ENCODE measurements around the gene SLC44A1.

SLC44A1 gene

DNA sequence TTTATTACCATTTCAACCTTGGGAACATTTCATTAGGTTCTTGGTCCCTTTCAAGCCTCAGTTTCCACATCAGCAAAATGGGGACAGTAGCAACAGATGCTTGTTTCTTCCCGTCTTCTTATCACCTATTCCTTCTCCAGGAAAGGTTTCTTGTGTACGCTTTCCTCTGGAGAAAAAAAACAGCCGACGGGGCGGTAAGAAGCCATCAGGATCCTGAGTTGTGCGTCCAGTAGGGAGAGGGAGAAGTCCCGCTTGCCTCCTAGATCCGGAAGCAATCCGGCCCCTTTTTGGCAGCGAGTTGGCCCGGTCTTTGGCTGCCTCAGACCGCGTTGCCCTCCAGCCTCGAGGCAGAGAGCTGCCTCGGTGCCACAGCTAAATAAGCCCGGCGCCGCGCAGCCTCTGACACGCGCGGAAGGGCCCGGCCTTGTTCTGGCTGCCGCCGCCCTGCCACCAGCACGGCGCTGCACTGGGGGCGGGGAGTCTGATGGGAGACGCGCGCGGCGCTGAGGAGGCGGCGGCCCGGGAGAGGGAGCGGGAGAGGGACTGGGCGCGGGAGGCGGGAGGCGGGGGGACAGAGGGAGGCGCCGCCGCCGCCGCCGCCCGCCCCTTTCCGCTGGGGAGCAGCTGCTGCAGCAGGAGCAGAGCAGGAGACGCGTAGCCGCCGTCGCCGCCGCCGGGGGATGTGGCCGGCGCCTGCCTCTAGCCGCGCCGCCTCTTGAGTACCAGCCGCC, at the start of gene SLC44A1:
Gene SLC44A1, plus strand, starts transcription at position 649 of the 731 bp plus-strand sequence. CDS start 218 bp downstream, outside the sequence.
- peak; percentile 92 for DNase-seq (ENCODE audit: low spot score)

DNA sequence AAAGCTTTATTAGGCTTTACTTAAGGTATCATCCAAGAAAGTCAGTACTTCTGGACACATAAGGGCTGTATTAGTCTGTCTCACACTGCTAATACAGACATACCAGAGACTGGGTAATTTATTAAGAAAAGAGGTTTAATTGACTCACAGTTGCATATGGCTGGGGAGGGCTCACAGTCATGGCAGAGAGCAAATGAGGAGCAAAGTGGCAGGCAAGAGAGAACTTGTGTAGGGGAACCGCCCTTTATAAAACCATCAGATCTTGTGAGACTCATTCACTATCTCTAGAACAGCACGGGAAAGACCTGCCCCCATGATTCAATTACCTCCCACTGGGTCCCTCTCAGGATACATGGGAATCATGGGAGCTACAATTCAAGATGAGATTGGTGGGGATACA, 49.2 kb upstream of the SLC44A1 start:
- no peak for DNase-seq (ENCODE audit: low spot score)

DNA sequence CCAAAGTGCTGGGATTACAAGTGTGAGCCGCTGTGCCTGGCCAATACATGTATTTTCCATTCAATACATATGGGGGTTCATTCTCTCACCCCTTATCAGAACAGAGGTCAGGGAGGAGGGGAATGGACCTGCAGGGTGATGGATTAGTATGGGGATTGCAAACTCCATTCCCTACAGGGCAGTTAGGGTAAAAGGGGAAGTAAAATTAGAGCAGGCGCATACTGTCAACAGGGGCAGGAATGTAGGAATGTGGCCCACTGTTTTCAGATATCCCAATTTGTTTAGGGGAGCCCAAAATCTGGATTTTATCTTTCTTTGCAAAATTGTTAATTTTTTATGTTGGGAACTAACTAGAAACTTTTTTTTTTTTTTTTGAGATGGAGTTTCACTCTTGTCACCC, 46.4 kb upstream of the SLC44A1 start:
- no peak for DNase-seq (ENCODE audit: low spot score)

DNA sequence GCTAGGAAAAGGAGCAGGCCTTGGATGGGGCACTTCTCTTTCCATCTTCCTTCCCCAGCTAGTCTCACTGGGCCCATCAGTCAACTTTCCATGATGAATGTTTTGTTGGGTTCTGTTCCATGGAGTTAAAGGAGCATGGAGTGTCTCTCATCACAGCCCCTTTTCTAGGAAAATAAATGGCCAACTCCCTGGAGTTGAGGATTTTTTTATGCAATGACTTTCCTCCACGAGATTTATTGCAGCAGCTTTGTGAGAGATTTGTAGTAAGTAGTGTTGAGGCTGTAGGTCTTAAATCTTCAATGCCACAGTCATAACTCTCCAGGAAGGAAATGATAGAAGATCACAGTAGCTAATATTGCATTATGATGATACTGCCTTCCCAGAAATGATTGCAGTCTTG, 45.6 kb upstream of the SLC44A1 start:
- no peak for DNase-seq (ENCODE audit: low spot score)

DNA sequence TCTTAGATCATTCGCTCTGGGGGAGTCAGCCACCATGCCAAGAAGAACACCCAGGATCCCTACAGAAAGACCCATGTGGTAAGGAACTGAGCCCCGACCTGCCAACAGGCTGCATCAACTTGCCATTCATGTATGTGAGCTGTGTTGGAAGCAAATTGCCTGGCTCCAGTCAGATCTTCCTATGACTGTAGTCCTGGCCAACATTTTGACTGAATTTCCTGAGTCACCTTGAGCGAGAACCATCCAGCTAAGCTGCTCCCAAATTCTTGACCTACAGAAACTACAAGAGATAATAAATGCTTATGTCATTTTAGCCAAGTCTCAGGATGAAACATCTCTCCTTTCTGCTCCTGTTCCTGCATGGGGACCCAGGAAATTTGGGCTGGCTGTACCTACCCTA, 40.0 kb upstream of the SLC44A1 start:
- peak; percentile 54 for DNase-seq (ENCODE audit: low spot score)

DNA sequence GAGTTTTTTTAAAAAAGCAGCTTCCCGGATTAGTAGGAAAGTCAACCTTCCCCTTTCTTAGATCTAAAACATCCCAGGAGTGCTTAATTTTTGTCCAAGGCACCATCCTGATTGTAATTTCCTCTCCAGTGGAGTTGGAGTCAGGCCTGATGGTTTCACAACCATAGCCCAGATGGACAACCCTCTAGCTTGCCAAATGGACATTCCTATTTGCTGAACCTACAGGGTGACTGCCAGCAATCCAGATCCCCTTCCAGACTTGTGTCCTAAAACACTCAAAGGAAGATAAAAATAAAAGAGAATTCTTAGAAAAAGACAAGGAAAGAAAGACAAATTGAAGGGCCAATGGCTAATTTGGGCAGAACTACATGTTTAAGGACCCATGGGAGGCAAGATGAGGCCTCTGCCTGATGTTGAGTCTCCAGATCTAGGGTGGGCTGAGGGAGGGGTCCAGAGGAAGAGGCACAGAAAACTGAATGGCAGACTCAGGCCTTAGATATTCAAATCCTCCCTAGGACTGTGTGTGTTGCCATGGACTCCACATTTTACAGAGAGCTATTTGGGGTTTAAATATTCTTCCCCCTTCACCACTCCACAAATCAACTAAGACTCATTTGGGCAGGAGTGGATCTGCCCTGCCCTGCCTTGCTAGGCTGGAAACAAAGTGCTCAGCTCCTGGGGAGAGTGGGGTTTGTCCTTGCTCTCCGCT, 38.5 kb upstream of the SLC44A1 start:
- peak; percentile 98 for DNase-seq (ENCODE audit: low spot score)

DNA sequence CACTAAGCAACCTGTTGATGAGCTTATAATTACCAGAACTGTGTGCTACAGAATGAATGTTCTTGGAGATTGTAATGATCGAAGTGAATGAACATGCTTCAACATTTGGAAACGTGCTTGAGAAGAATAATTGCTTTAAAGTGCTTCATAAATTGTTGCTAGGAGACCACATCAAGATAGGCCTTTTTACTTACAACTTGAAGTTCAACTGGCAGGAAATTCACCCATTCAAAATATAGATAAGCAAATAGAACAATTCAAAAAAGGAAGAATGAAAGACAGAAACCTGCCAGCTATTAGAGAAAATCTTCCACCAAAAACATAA, 38.0 kb upstream of the SLC44A1 start:
- DNase-seq (ENCODE audit: low spot score), result no peak

DNA sequence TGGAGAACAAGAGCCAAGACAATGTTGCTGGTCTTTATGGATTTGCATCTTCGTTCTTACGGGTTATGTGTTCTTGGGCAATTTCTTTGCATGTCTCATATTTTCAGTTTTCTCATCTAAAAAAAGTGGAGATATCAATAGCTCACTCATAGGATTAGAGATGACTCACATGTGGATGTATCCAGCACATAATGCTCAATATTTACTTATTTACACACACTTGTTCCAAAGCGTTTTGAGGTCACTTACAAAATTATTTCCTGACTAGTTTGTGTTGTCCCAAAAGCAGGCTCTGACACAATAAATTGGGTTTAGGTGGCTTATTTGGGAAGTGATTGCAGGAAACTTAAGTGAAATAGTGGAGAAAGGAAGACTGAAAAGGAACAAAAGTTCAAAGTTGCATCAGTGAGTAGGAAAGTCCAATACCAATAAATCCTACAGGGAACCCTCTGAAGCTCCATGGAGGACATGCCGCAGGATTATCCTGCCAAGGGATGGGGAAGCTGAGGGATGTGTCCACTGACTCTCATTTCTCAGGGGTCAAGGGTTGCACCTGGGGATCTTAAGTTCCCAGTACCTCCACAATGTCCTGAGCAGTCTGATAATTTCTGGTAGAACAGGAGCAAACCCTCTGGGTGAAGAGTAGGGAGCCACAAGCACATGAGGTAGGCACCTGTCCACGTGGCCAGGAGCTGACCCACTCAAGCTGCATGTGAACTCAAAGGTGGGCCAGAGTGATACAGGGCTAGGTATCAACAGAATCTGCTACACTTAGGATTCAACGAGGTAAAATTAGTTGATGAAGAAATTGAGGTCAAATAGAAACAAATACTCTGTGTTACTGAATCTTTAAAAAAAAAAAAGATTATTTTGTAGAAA, 37.4 kb upstream of the SLC44A1 start:
- no peak for DNase-seq (ENCODE audit: low spot score)

DNA sequence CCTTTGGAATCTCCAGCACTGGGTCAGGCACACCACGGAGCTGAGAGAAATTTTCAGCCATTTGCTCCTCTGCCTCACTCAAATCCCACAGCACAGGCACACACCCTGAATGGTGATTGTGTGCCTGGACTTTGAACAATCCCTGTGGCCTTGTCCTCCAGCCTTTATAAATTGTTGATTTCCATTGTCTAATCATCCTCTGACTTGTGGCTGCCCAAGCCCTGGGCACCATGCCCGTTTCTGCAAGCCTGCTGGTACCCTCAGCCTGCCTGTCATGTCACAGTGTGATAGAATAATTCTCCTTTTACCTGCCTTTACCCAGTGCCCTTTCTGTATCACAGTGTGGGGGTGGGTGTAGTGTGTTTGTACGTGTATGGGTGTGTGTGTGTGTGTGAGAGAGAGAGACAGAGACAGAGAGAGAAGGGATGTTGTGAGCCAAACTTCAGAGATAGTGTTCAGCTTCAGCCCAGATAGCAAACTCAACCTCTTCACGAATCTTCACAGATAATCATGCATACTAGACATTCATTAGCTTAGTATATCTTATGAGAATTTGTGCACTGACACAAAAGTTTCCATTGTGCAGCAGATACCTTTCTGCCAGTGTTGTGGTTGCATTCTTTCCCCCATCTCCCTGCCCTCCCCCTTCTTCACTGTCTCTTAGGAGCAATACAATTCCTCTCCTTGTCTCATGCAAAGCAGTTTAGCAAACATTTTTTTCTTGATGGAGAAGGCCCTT, 27.8 kb upstream of the SLC44A1 start:
- DNase-seq (ENCODE audit: low spot score), result peak; percentile 65

DNA sequence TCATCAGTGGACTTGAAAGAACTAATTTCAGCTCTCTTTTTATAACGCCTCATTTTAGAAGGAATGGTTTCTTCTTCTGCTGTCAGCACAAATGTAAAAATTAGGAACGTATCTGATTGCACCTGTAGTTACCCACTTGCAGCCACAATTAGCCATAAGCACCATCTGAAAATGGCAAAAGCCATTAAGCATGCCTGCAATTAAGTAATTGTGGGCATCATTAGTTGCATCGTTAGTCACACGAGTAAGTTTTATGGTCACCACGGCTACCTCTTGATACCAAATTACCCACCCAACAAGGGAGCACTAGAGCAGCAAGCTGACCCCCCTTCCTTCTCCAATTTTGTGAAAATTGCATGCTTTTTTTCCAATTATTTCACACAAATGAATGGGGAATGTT, 25.8 kb upstream of the SLC44A1 start:
- DNase-seq (ENCODE audit: low spot score), result no peak

DNA sequence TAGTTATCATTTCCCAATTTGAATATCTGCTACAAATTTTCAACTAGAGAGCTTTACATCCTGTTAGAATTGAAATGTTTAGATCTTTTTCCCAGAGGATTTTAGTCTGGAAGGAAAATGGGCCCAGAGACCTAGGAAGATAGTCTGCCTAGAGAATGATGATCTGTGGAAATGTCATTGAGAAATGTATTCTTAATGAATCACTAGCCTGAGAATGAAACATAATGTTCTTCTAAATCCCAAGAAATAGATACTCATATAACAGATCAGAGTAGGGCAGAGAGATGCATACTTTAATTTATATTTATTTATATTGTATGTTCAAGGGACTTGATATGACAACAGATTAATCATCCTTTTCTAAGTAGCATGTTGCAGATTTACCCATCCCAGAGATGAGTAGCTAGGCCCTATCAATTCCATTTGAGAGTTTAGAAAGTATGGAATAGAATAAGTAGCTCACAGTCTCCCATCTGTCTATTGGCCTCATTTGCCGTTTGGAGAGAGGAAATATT, 25.1 kb upstream of the SLC44A1 start:
- no peak for DNase-seq (ENCODE audit: low spot score)

DNA sequence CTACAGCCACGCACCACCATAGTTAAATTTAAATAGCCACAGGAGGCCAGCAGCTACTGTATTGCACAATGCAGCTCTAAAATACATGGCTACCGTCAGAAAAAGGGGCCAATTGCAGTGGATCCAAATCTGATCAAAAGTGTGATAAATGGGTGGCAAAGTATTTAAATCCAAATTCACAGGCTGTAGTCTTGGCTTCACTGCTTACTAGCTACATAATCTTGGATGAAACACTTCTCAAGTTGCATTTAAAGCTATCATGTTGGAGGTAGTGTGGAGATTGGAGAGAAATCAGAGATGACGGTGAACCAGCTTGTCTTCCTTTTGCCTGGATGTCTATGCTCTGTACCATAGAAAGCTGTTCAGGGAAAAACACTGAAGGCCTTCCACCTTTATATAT, 24.0 kb upstream of the SLC44A1 start:
- DNase-seq (ENCODE audit: low spot score), result no peak

DNA sequence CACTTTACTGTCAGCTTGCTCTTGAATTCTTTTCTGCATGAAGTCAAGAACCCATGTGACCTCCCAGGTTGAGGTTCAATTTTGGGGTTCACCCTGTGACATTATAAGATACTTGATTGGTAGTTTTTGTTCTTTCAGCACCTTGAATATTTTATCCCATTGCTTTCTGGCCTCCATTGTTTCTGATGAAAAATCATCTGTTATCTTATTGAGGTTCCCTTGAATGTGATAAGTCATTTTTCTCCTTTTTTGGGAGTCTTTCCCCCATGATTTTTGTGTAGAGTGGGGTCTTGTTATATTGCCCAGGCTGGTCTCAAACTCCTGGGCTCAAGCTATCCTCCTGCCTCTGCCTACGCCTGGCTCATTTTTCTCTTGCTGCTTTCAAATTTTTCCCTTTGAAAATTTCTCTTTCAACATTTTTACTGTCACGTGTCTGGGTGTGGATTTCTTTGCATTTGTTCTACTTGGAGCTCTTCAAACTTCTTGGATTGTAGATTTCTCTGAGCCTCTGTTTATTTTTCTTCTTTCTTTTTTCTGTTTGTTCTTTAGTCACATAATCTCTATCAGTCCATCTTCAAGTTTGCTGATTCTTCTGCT, 20.8 kb upstream of the SLC44A1 start:
- no peak for DNase-seq (ENCODE audit: low spot score)

DNA sequence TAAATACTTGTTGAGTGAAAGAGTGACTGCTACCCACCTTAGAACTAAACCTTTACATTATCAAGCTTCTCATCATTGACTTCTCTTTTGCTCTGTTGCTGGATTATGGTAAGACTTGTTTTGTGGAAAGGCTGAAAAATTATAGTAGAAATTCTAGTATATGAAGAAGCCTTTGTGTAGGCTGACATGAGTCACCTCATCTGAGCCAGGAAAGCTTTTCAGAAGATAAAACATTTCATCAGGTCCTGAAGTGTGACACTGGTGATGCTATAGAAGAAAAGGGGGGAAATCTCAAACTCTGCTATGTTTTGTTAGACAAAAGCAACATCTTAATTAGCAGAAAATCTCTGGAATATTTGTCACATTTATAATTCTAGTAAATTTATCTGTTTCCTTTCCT, 18.4 kb upstream of the SLC44A1 start:
- no peak for DNase-seq (ENCODE audit: low spot score)

DNA sequence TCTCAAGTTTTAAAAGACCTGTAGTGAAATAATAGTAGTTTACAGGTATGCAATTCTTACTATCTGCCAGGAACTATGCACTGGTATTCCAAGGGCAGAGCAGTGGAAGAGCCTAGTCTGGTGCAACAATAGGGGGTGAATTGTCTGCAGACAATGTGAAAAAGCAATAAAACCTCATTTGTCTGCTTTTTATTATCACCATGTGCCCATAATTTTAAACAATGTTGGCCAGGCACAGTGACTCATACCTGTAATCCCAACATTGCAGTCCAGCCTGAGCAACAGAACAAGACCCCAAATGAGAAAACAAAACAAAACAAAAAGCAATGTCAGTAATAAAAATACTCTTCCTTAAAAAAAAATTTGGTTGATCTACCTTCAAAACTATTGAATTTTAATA, 12.2 kb upstream of the SLC44A1 start:
- DNase-seq (ENCODE audit: low spot score), result no peak

DNA sequence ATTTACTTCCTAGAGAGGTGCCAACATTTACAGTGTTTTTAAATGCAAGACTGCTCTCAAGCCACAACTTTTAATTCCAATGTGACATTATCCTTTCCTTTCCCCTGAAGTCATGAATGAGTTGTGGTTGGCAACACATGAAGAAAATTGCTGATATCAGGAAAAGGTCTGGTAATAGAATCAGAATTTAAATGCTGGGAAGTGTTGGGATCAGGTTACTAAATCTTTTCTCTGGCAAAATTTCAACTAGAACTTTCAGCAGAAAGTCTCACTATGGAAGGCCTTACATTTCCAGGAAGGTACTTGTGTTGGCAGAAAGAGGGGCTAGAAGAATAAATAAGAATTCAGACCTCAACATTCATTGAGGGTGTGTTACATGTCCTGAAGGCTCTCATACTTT, 10.6 kb upstream of the SLC44A1 start:
- no peak for DNase-seq (ENCODE audit: low spot score)

DNA sequence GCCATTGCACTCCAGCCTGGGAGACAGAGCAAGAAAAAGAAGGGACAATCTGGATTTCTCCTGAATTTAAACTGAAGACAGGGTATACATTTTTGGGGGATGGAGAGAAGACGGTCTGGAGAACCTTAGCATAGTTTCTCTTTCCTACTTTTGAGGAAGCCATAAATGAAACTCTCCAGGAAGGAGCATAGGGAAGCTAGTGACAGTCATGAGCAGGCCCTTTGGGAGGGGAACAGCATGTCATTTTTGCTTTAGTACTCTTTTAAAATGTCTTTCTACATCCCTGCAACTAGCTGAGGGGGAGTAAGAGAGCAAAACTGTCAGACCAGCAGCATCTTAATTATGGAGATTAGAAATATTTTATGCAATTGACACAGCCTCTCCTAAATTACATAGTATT, 8.2 kb upstream of the SLC44A1 start:
- DNase-seq (ENCODE audit: low spot score), result no peak

DNA sequence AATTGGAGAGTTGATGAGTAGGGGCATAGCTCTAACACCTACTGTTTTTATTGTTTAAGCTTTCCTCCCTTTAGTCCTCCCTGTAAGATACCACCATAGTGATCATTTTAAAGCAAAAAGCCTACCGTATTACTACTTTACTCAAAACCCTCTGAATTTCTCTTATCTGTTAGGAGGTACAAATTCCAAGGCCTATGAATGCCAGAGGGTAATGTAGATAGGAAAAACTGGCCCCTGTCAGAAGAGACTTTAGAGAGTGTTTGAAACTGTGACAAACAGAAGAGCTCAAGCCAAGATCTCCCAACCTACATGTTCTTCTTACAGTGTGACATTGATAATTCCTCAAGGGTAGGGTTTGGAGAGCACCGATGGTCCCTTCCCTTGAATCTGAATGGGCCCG, 7.2 kb upstream of the SLC44A1 start:
- no peak for DNase-seq (ENCODE audit: low spot score)

DNA sequence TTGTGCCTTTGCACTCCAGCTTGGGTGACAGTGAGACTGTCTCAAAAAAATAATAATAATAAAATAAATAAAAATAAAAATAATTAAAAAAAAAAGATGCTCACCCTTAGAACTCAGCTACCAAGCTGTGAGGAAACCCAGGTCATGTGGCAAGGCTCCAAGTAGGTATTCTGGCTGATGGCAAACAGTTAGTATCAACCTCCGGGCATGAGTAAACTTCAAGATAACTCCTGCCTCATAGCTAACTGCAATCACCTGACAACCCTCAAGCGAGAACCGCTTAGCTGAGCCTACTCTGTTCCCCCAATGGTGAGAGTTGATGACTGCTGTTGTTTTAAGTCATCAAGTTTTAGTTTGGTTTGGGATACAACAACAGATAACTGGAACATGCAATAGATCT, 6.1 kb upstream of the SLC44A1 start:
- no peak for DNase-seq (ENCODE audit: low spot score)

DNA sequence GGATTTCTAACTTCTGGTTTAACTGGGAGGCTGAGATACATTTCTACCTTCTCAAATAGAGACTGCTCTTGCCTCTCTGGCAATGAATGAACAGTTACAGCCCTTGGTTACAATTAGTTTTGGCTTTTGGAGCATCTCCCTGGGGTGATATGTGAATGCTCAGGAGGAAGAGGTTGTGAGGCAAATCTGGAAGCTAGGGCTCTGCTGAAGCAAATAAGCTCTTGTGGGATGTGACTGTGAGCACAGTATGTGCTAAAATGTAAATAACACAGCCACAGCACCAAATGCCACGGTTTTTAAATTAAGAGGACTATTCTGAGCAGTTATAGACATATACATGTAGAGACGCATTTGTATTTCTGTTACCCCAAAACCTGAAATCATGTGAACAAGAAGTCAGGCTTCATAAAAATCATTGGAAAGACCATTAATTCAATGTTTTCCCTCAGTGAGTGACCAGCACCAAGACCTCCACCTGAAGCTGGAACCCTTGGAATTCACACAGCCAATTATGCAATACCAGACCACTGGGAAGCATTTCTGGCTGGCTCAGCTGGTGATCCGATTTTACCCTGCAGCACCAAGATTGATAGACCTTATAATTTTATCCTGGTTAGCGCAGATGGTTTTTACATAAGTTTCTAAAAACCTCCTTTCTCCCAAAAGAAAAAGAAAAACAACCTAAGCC, 3.0 kb upstream of the SLC44A1 start:
- no peak for DNase-seq (ENCODE audit: low spot score)

DNA sequence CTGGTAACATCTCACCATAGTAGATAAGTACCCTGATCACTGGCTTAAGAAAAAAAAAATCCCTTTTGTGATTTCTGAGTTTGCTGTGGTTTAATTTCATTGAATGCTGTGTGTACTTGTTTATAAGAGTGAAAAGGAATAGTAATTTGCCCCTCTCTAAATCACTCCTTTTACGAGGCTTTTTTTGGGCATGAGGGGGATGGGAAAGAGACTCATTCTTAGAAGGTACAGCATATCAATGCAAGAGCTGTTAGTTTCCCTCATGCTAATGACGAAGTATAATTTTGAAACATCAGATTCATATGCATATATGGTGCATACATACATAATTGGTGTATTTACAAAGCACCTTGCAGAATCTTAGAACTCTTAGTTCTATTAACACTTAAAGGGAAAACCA, 2.4 kb upstream of the SLC44A1 start:
- DNase-seq (ENCODE audit: low spot score), result no peak
